Esophagus muscularis mucosa (tissue), 4 donors: ENCODE data around the gene AP5S1. TPM values are rescaled to one million over a fixed set of nuclear protein-coding genes. Genes with fewer than 3 reads are reported as not detected.
"Not testable (repeated sequence)": the region's sequence is repeated elsewhere in the genome, so short reads cannot be mapped to it uniquely, and the experiment has no call there.

Source experiments
- DNase-seq: peaks from one replicate; pipeline ENCODE4 v3.0.0-alpha.2; 2017; ENCODE audit errors: extremely low spot score
- H3K27ac ChIP-seq, 4 donors: fragments of 200-600 bp; sonication (generic); replicated peaks in 1 of 4; 1 replicate in 3 of 4; 2 replicates in 1 of 4; pipeline ENCODE4 v1.5.1; 2016 to 2019; ENCODE audit warnings: mild to moderate bottlenecking in 1 of 4
- H3K27me3 ChIP-seq, 4 donors: fragments of 200-600 bp; sonication (generic); one replicate each; pipeline versions ENCODE4 v1.5.1 to v1.6.0; 2016 to 2019
- H3K36me3 ChIP-seq, 4 donors: fragments of 200-600 bp; sonication (generic); one replicate each; pipeline ENCODE4 v1.5.1; 2016 to 2019
- H3K4me1 ChIP-seq, 4 donors: fragments of 200-600 bp; sonication (generic); one replicate each; pipeline ENCODE4 v1.5.1; 2016 to 2019
- H3K4me3 ChIP-seq, 4 donors: fragments of 200-600 bp; sonication (generic); 1 replicate in 2 of 4; 2 replicates in 2 of 4; pipeline ENCODE4 v1.5.1; 2016 to 2019; ENCODE audit warnings: mild to moderate bottlenecking in 4 of 4, moderate library complexity in 1 of 4
- H3K9me3 ChIP-seq, 4 donors: fragments of 200-600 bp; sonication (generic); 1 replicate in 3 of 4; 2 replicates in 1 of 4; pipeline ENCODE4 v1.5.1; 2016 to 2019
- CTCF ChIP-seq, 3 experiments: fragments of 200-600 bp in 2 of 3; fragments of 450-650 bp in 1 of 3; sonication (generic) in 2 of 3; IDR thresholded peaks; one replicate each; pipeline ENCODE4 v1.5.1; 2017 to 2019; ENCODE audit warnings: antibody characterized with exemption in 3 of 3, mild to moderate bottlenecking in 2 of 3, moderate library complexity in 1 of 3
- EP300 ChIP-seq: sonication (generic); formaldehyde crosslinking; IDR thresholded peaks from one replicate; pipeline ENCODE4 v1.6.1; 2017; ENCODE audit warnings: antibody characterized with exemption
- POLR2A ChIP-seq: fragments of 450-650 bp; IDR thresholded peaks from one replicate; pipeline ENCODE4 v1.6.1; 2017; ENCODE audit warnings: antibody characterized with exemption, moderate library complexity, mild to moderate bottlenecking, low read depth
- POLR2AphosphoS5 ChIP-seq, 2 donors: sonication (generic); formaldehyde crosslinking; IDR thresholded peaks; one replicate each; pipeline ENCODE4 v1.6.1; 2017; ENCODE audit warnings: antibody characterized with exemption in 2 of 2
- WGBS: methylation state at CpG from one replicate; pipeline ENCODE4 v1.1.5; 2018; 5-methylcytosine and 5-hydroxymethylcytosine counted together
- intact Hi-C: fragments of 100-400 bp; cut with DNase I; formaldehyde crosslinking; loops from one replicate; pipeline ENCODE4 v1.15.1; 2023
- total RNA-seq, 4 donors: library from RNA; depleted of rRNA; stranded (reverse); fragments of >200 nt; gene quantifications; one replicate each; pipeline versions ENCODE4 v1.1.0 to v1.2.1, GENCODE V29; 2016

Gene AP5S1
- total RNA-seq, 4 donors from 2014 or later = 7.9 to 11.7 (median 11.2) TPM

GRCh38 chr20:3836132-3836531 is 15.8 kb downstream of the AP5S1 start:
- 94% methylated on average over 4 of the region's 4 CpGs for WGBS
- Histone ChIP-seq H3K4me1 (no peaks in the 10 kb centered on the region), H3K27ac (no peak overlapping the region), H3K27me3 (no peaks in the 10 kb centered on the region), H3K9me3 (no peaks in the 10 kb centered on the region), H3K36me3 (peaks cover 0 to 17% (median 3%) of the 10 kb centered on the region in 4 donors), H3K4me3 (no peak overlapping the region)
- DNase-seq = no peak
- TF ChIP-seq EP300 (no peak), POLR2AphosphoS5 (IDR thresholded peaks at IDR 0.05) (no peak), CTCF (IDR thresholded peaks at IDR 0.05) (no peak), POLR2A (no peak)
- intact Hi-C loops = no loop called here

- Histone ChIP-seq H3K4me1 (no peaks in the 10 kb centered on the region), H3K27ac (no peak overlapping the region), H3K9me3 (no peaks in the 10 kb centered on the region), H3K36me3 (peaks cover 0 to 13% (median 3%) of the 10 kb centered on the region in 4 donors), H3K4me3 (no peak overlapping the region), H3K27me3 (no peaks in the 10 kb centered on the region)
- TF ChIP-seq EP300 (no peak), POLR2A (no peak), POLR2AphosphoS5 (IDR thresholded peaks at IDR 0.05) (no peak), CTCF (IDR thresholded peaks at IDR 0.05) (no peak)
- intact Hi-C loops = no loop called here
- 89% methylated on average over 3 of the region's 3 CpGs for WGBS
- no peak for DNase-seq
These were observed 19.0 kb downstream of the AP5S1 start for GRCh38 chr20:3839328-3839727.

- H3K27ac ChIP-seq, intact Hi-C loops, H3K4me1 ChIP-seq, DNase-seq, H3K27me3 ChIP-seq, H3K9me3 ChIP-seq, H3K4me3 ChIP-seq: not testable (repeated sequence)
- peaks cover 0 to 13% (median 3%) of the 10 kb centered on the region in 4 donors for H3K36me3 ChIP-seq
- WGBS = 96% methylated on average over 7 of the region's 7 CpGs
These were observed 19.9 kb downstream of the AP5S1 start for GRCh38 chr20:3840201-3840600.

GRCh38 chr20:3842348-3842930 is 22.1 kb downstream of the AP5S1 start:
- Histone ChIP-seq H3K4me3 (no peak overlapping the region), H3K4me1 (peaks cover 6 to 12% (median 12%) of the 10 kb centered on the region in 4 donors), H3K27ac (no peak overlapping the region), H3K9me3 (no peaks in the 10 kb centered on the region), H3K36me3 (peaks cover 0 to 5% (median 0%) of the 10 kb centered on the region in 4 donors), H3K27me3 (no peaks in the 10 kb centered on the region)
- TF ChIP-seq EP300 (no peak), CTCF (IDR thresholded peaks at IDR 0.05) (no peak), POLR2A (no peak), POLR2AphosphoS5 (IDR thresholded peaks at IDR 0.05) (no peak)
- DNase-seq = no peak
- intact Hi-C loops = no loop called here
- WGBS = 82% methylated on average over 7 of the region's 7 CpGs

- WGBS = 49% methylated on average over 5 of the region's 5 CpGs
- intact Hi-C loops = no loop called here
These were observed 23.1 kb downstream of the AP5S1 start for GRCh38 chr20:3843490-3843889.

GRCh38 chr20:3843990-3844619 is 23.8 kb downstream of the AP5S1 start:
- H3K4me3 ChIP-seq, H3K36me3 ChIP-seq, H3K27me3 ChIP-seq, H3K27ac ChIP-seq, DNase-seq, H3K9me3 ChIP-seq, intact Hi-C loops: not testable (repeated sequence)
- peaks cover 16 to 29% (median 28%) of the 10 kb centered on the region in 4 donors for H3K4me1 ChIP-seq
- 96% methylated on average over 9 of the region's 9 CpGs for WGBS

More at GRCh38 chr20:3843490-3843889, 23.1 kb downstream of the AP5S1 start:
- no peak overlapping the region for H3K4me3 ChIP-seq
- no peaks in the 10 kb centered on the region for H3K9me3 ChIP-seq
- peaks cover 0 to 5% (median 0%) of the 10 kb centered on the region in 4 donors for H3K36me3 ChIP-seq
- TF ChIP-seq POLR2AphosphoS5 (IDR thresholded peaks at IDR 0.05) (no peak), CTCF (IDR thresholded peaks at IDR 0.05) (no peak), POLR2A (no peak), EP300 (no peak)
- no peaks in the 10 kb centered on the region for H3K27me3 ChIP-seq
- H3K4me1 ChIP-seq = peaks cover 15 to 23% (median 22%) of the 10 kb centered on the region in 4 donors
- no peak for DNase-seq
- H3K27ac ChIP-seq = no peak overlapping the region
